Keratinocyte (primary cell): ENCODE data around the gene NAPB. TPM values are rescaled to one million over a fixed set of nuclear protein-coding genes. Genes with fewer than 3 reads are reported as not detected.

Source experiments
- DNase-seq: peaks from one replicate; pipeline ENCODE4 v3.0.0-alpha.2; 2011; ENCODE audit warnings: low read depth, missing footprints, low spot score
- FAIRE-seq: peaks from 2 replicates; lab custom pipeline; 2011; peaks lifted over from hg19 to GRCh38; lab: Jason Lieb, UNC
- H2AFZ ChIP-seq: 2 replicates; pipeline ENCODE4 v1.6.0; 2012; ENCODE audit warnings: low read length, control low read depth, inconsistent platforms; ENCODE audit not compliant: control insufficient read depth
- H3K27ac ChIP-seq: 2 replicates; pipeline ENCODE4 v1.5.1; 2011; ENCODE audit warnings: low read length; ENCODE audit not compliant: control insufficient read depth, insufficient read depth
- H3K27me3 ChIP-seq: 3 replicates; pipeline ENCODE4 v1.6.0; 2011; ENCODE audit warnings: low read length; ENCODE audit not compliant: control insufficient read depth, insufficient read depth; ENCODE audit errors: extremely low read depth
- H3K36me3 ChIP-seq, 2 experiments: 2 replicates in 1 of 2; 3 replicates in 1 of 2; pipeline ENCODE4 v1.5.1; 2011; ENCODE audit warnings: low read length in 2 of 2, mild to moderate bottlenecking in 1 of 2; ENCODE audit not compliant: control insufficient read depth in 2 of 2, insufficient read depth in 2 of 2; ENCODE audit errors: extremely low read depth in 1 of 2
- H3K4me1 ChIP-seq: 3 replicates; pipeline ENCODE4 v1.5.1; 2011; ENCODE audit warnings: low read length; ENCODE audit not compliant: control insufficient read depth, insufficient read depth; ENCODE audit errors: extremely low read depth
- H3K4me2 ChIP-seq: 3 replicates; pipeline ENCODE4 v1.6.0; 2011; ENCODE audit warnings: low read depth, low read length; ENCODE audit not compliant: control insufficient read depth, insufficient read depth; ENCODE audit errors: extremely low read depth
- H3K4me3 ChIP-seq, 3 experiments: fragments of 200-600 bp in 1 of 3; sonication (generic) in 1 of 3; 2 replicates in 2 of 3; 3 replicates in 1 of 3; pipeline ENCODE4 v1.5.1; 2011 to 2016; ENCODE audit warnings: low read length in 3 of 3, mild to moderate bottlenecking in 3 of 3, control low read depth in 2 of 3, inconsistent platforms in 1 of 3, low read depth in 1 of 3, mixed read lengths in 1 of 3, mixed run types in 1 of 3, moderate library complexity in 1 of 3; ENCODE audit not compliant: control insufficient read depth in 2 of 3, insufficient read depth in 2 of 3; ENCODE audit errors: extremely low read depth in 1 of 3
- H3K79me2 ChIP-seq: 2 replicates; pipeline ENCODE4 v1.6.0; 2012; ENCODE audit warnings: low read length; ENCODE audit not compliant: control insufficient read depth, insufficient read depth
- H3K9ac ChIP-seq: 3 replicates; pipeline ENCODE4 v1.6.0; 2011; ENCODE audit warnings: low read length; ENCODE audit not compliant: control insufficient read depth, insufficient read depth; ENCODE audit errors: extremely low read depth
- H3K9me1 ChIP-seq: 3 replicates; pipeline ENCODE4 v1.6.0; 2011; ENCODE audit warnings: low read length; ENCODE audit not compliant: control insufficient read depth, insufficient read depth; ENCODE audit errors: extremely low read depth
- H3K9me3 ChIP-seq: 2 replicates; pipeline ENCODE4 v1.5.1; 2012; ENCODE audit warnings: low read depth, low read length; ENCODE audit not compliant: control insufficient read depth
- H4K20me1 ChIP-seq: 3 replicates; pipeline ENCODE4 v1.6.0; 2011; ENCODE audit warnings: low read length; ENCODE audit not compliant: control insufficient read depth, insufficient read depth; ENCODE audit errors: extremely low read depth
- EZH2 ChIP-seq: IDR thresholded peaks from one replicate; pipeline ENCODE4 v1.6.1; 2012; ENCODE audit warnings: inconsistent platforms, mild to moderate bottlenecking, low read length, moderate library complexity
- dilution Hi-C: fragments of 300-500 bp; cut with MboI; formaldehyde crosslinking; loops from one replicate; pipeline ENCODE4 v1.7.0; 2020; ENCODE audit warnings: low sequenced_read_pairs; ENCODE audit not compliant: extremely low pct_ligation_motif_present
- polyA plus RNA-seq, 5 experiments: library from polyadenylated mRNA; depleted of rRNA in 3 of 5; stranded (reverse) in 3 of 5; stranded (forward) in 1 of 5; unstranded in 1 of 5; fragments of >200 nt; gene quantifications; 1 replicate in 1 of 5; 2 replicates in 3 of 5; 3 replicates in 1 of 5; pipeline versions ENCODE4 v1.2.1 to v1.2.3, GENCODE V29; 2011 to 2012; ENCODE audit warnings: missing spikeins in 2 of 5, low read depth in 1 of 5, low replicate concordance in 1 of 5
- TF ChIP-seq, protein P1 (sequence below), 3 experiments: IDR thresholded peaks in 1 of 3; conservative IDR thresholded peaks in 1 of 3; optimal IDR thresholded peaks in 1 of 3; 2 replicates in 2 of 3; 3 replicates in 1 of 3; pipeline versions ENCODE3 to v1.5.1; 2011; ENCODE audit warnings: low read length in 3 of 3, mild to moderate bottlenecking in 3 of 3, moderate library complexity in 2 of 3, control low read depth in 1 of 3, inconsistent platforms in 1 of 3; ENCODE audit not compliant: insufficient read depth in 2 of 3; ENCODE audit errors: extremely low read depth in 1 of 3

Gene NAPB
- polyA plus RNA-seq, 1 donor (not counting 4 experiments of a cell fraction or from before 2014, with no cell fraction given), result 11.6 TPM

DNA sequence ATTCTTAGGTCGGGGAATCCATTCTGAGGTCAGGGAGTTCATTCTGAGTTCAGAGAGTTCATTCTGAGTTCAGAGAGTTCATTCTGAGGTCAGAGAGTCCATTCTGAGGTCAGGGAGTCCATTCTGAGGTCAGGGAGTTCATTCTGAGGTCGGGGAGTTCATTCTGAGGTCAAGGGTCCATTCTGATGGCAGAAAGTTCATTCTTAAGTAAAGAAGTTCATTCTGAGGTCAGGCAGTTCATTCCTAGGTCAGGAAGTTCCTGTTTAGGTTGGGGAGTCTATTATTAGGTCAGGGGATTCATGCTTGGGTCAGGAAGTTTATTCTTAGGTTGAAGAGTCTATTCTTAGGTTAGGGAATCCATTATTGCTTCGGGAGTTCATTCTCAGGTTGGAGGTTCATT lies 87.2 kb downstream of the NAPB start:
- Histone ChIP-seq H4K20me1 (no peaks in the 10 kb centered on the region), H3K4me1 (no peaks in the 10 kb centered on the region), H3K9ac (no peak overlapping the region), H3K9me1 (no peaks in the 10 kb centered on the region), H3K9me3 (no peaks in the 10 kb centered on the region), H3K27me3 (no peaks in the 10 kb centered on the region), H3K4me2 (no peak overlapping the region), H3K4me3 (no peak overlapping the region), H2AFZ (no peak overlapping the region), H3K36me3 (no peaks in the 10 kb centered on the region), H3K27ac (no peak overlapping the region), H3K79me2 (no peaks in the 10 kb centered on the region)
- TF ChIP-seq, protein P1, sequence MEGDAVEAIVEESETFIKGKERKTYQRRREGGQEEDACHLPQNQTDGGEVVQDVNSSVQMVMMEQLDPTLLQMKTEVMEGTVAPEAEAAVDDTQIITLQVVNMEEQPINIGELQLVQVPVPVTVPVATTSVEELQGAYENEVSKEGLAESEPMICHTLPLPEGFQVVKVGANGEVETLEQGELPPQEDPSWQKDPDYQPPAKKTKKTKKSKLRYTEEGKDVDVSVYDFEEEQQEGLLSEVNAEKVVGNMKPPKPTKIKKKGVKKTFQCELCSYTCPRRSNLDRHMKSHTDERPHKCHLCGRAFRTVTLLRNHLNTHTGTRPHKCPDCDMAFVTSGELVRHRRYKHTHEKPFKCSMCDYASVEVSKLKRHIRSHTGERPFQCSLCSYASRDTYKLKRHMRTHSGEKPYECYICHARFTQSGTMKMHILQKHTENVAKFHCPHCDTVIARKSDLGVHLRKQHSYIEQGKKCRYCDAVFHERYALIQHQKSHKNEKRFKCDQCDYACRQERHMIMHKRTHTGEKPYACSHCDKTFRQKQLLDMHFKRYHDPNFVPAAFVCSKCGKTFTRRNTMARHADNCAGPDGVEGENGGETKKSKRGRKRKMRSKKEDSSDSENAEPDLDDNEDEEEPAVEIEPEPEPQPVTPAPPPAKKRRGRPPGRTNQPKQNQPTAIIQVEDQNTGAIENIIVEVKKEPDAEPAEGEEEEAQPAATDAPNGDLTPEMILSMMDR (optimal IDR thresholded peaks at IDR 0.05 in 1 of 3, IDR thresholded peaks at IDR 0.05 in 1 of 3, conservative IDR thresholded peaks at IDR 0.05 in 1 of 3; ENCODE audit: extremely low read depth in 1 of 3, insufficient read depth in 2 of 3, low read length in 3 of 3), result no peak
- TF ChIP-seq EZH2, result no peak
- FAIRE-seq, result no peak
- DNase-seq, result no peak
- dilution Hi-C loops, result no loop called here

GRCh38 chr20:23332467-23332866 lies 88.8 kb downstream of the NAPB start:
- H3K36me3 ChIP-seq, result no peaks in the 10 kb centered on the region
- FAIRE-seq, result peak; percentile 17
- H3K9me3 ChIP-seq, result no peaks in the 10 kb centered on the region
- no peak for DNase-seq
- no peaks in the 10 kb centered on the region for H4K20me1 ChIP-seq
- no peaks in the 10 kb centered on the region for H3K27me3 ChIP-seq
- dilution Hi-C loops, result no loop called here
- TF ChIP-seq, protein P1 (optimal IDR thresholded peaks at IDR 0.05 in 1 of 3, IDR thresholded peaks at IDR 0.05 in 1 of 3, conservative IDR thresholded peaks at IDR 0.05 in 1 of 3; ENCODE audit: extremely low read depth in 1 of 3, insufficient read depth in 2 of 3, low read length in 3 of 3), result no peak
- no peak for TF ChIP-seq EZH2
- no peaks in the 10 kb centered on the region for H3K4me1 ChIP-seq
- H3K79me2 ChIP-seq, result no peaks in the 10 kb centered on the region
- no peak overlapping the region for H3K4me2 ChIP-seq
- H3K9me1 ChIP-seq, result no peaks in the 10 kb centered on the region
- no peak overlapping the region for H2AFZ ChIP-seq
- no peak overlapping the region for H3K4me3 ChIP-seq
- H3K27ac ChIP-seq, result no peak overlapping the region
- H3K9ac ChIP-seq, result no peak overlapping the region
